Hepatocyte (in vitro differentiated cells): ENCODE data around the gene GSTO1.

ENCODE experiments used
- CTCF ChIP-seq: fragments of 200-600 bp; sonication (generic); IDR thresholded peaks from 2 replicates; pipeline ENCODE4 v1.5.1; 2016; ENCODE audit warnings: antibody characterized with exemption, mild to moderate bottlenecking; ENCODE audit not compliant: poor library complexity
- EZH2 ChIP-seq: fragments of 200-600 bp; sonication (generic); IDR thresholded peaks from 2 replicates; pipeline ENCODE4 v1.6.1; 2016; ENCODE audit warnings: antibody characterized with exemption, mild to moderate bottlenecking, borderline replicate concordance
- EZH2phosphoT487 ChIP-seq: fragments of 200-600 bp; sonication (generic); IDR thresholded peaks from one replicate; pipeline ENCODE4 v1.6.1; 2018; ENCODE audit warnings: antibody characterized with exemption, mild to moderate bottlenecking, low read depth, moderate library complexity; ENCODE audit not compliant: unreplicated experiment, severe bottlenecking

- no peak for TF ChIP-seq CTCF
- TF ChIP-seq EZH2, result no peak
- TF ChIP-seq EZH2phosphoT487, result no peak
Measured at GRCh38 chr10:104262055-104262454, 7.4 kb downstream of the GSTO1 start.
